ENCODE measurements around the gene MAP3K19. TPM values are rescaled to one million over a fixed set of nuclear protein-coding genes. Genes with fewer than 3 reads are reported as not detected.
"Not testable (repeated sequence)": the region's sequence is repeated elsewhere in the genome, so short reads cannot be mapped to it uniquely, and the experiment has no call there.

The MAP3K19 gene
- total and polyA plus RNA-seq, 2 of the 8 experiments (the other 6 are each of a cell fraction or from before 2014, with no cell fraction given): not detected

GRCh38 chr2:135033216-135033615 lies 14.0 kb downstream of the MAP3K19 start:
- H3K27me3 ChIP-seq (replicated peaks in 1 of 4; ENCODE audit: control insufficient read depth in 3 of 4, extremely low read depth in 1 of 4, insufficient read depth in 3 of 4, low read length in 3 of 4); DNase-seq (ENCODE audit: low read depth in 1 of 2, low spot score in 2 of 2); H2BK12ac ChIP-seq (ENCODE audit: low read depth, low read length); H4K20me1 ChIP-seq (replicated peaks in 1 of 2; ENCODE audit: control insufficient read depth in 1 of 2, insufficient read depth in 2 of 2, low read length in 2 of 2); H3K4me3 ChIP-seq (ENCODE audit: extremely low read depth in 1 of 4, insufficient read depth in 2 of 4, low read depth in 3 of 4, low read length in 4 of 4); CTCF ChIA-PET (ENCODE audit: partially characterized antibody); H4K5ac ChIP-seq (ENCODE audit: insufficient read length, low read depth, low read length); H2BK15ac ChIP-seq (ENCODE audit: low read length); H2BK5ac ChIP-seq (ENCODE audit: low read depth, low read length); H2AFZ ChIP-seq (ENCODE audit: low read length); H3K4me1 ChIP-seq (replicated peaks in 1 of 4; ENCODE audit: control insufficient read depth in 3 of 4, insufficient read depth in 4 of 4, low read length in 3 of 4); FAIRE-seq; H3K23ac ChIP-seq (ENCODE audit: insufficient read length); H3K36me3 ChIP-seq (ENCODE audit: control insufficient read depth in 2 of 4, insufficient read depth in 4 of 4, low read length in 3 of 4); H3K79me2 ChIP-seq (ENCODE audit: control insufficient read depth in 1 of 2, insufficient read depth in 2 of 2, low read length in 2 of 2); H3K79me1 ChIP-seq (ENCODE audit: low read depth, low read length); H4K91ac ChIP-seq (replicated peaks; ENCODE audit: insufficient read length, low read length); H4K8ac ChIP-seq (ENCODE audit: extremely low read depth, insufficient read depth, low read length); H3K18ac ChIP-seq (ENCODE audit: extremely low read depth, low read length); H3K4ac ChIP-seq (replicated peaks; ENCODE audit: insufficient read length, low read depth, low read length); H3K23me2 ChIP-seq (ENCODE audit: low read depth, low read length); H3K27ac ChIP-seq (ENCODE audit: low read depth, low read length); H3K9ac ChIP-seq (replicated peaks in 1 of 4; ENCODE audit: extremely low read depth in 1 of 4, low read depth in 3 of 4, low read length in 3 of 4); POLR2A ChIA-PET (ENCODE audit: partially characterized antibody); H3K9me3 ChIP-seq (ENCODE audit: insufficient read depth in 2 of 2, low read depth in 1 of 2, low read length in 1 of 2); H3K4me2 ChIP-seq (ENCODE audit: insufficient read depth in 1 of 2, low read depth in 2 of 2, low read length in 2 of 2); H3K56ac ChIP-seq (replicated peaks; ENCODE audit: insufficient read length, low read depth, low read length); H2BK120ac ChIP-seq (replicated peaks; ENCODE audit: low read depth, low read length); H3K14ac ChIP-seq (ENCODE audit: insufficient read length); H2AK5ac ChIP-seq (ENCODE audit: low read depth, low read length); H2BK20ac ChIP-seq (ENCODE audit: low read length): not testable (repeated sequence)
- no CpG with 5 or more reads among the region's 33 CpGs for WGBS, 2 experiments (ENCODE audit: extremely low coverage in 1 of 2, insufficient coverage in 1 of 2, insufficient read length in 1 of 2, insufficient replicate concordance in 2 of 2, low coverage in 1 of 2, low lambda C conversion rate in 2 of 2, missing lambda C conversion rate in 1 of 2)

Data from H1 (cell line).